GM12801 (cell line): ENCODE results near the gene ITIH6.

Experiments
- TF ChIP-seq, protein P1 (sequence below): IDR thresholded peaks from one replicate; pipeline ENCODE4 v1.5.1; 2011; ENCODE audit warnings: control low read depth; ENCODE audit not compliant: insufficient read length; ENCODE audit errors: extremely low read depth

The ITIH6 gene

DNA sequence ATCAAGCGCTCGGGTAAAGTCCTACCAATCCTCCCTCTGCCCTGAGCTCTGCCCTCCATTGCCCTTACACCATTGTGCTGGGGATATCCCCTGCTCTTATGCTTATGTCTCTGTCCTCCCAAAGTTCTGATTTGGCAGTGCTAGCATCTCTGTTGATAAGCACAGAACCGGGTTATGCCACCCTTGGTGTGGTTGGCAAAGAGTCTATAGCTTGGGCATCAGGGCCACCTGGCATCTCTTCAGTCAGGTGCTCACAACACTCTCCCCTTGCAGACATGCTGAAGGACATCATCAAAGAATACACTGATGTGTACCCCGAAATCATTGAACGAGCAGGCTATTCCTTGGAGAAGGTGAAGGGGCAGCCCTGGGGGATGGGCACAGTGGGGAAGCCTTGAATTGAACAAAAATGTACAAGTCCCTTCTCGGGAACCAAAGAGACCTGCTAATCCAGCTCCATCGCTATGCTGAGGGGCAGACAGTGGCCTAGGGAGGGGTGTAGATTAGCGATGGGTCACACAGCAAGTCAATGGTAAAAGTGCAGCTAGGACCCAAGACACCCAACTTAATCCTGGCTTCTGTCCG is 13.3 kb upstream of the ITIH6 start:
- TF ChIP-seq, protein P1, sequence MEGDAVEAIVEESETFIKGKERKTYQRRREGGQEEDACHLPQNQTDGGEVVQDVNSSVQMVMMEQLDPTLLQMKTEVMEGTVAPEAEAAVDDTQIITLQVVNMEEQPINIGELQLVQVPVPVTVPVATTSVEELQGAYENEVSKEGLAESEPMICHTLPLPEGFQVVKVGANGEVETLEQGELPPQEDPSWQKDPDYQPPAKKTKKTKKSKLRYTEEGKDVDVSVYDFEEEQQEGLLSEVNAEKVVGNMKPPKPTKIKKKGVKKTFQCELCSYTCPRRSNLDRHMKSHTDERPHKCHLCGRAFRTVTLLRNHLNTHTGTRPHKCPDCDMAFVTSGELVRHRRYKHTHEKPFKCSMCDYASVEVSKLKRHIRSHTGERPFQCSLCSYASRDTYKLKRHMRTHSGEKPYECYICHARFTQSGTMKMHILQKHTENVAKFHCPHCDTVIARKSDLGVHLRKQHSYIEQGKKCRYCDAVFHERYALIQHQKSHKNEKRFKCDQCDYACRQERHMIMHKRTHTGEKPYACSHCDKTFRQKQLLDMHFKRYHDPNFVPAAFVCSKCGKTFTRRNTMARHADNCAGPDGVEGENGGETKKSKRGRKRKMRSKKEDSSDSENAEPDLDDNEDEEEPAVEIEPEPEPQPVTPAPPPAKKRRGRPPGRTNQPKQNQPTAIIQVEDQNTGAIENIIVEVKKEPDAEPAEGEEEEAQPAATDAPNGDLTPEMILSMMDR = no peak

DNA sequence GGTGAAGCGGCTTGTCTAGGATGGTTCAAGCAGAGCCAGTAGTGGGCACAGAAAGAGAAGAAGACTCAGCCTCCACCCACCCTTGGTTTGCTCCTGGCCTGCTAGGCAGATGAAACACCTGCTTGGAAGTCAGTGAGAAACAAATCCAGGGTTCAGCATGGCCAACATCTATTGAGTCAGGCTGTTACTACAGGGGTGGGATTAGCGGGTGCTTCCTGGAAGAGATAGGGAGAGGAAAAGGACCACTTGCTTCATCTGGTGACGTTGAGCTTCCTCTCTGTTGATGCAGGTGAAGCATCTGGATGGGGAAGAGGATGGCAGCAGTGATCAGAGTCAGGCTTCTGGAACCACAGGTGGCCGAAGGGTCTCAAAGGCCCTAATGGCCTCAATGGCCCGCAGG is 12.5 kb upstream of the ITIH6 start:
- TF ChIP-seq, protein P1 = no peak

DNA sequence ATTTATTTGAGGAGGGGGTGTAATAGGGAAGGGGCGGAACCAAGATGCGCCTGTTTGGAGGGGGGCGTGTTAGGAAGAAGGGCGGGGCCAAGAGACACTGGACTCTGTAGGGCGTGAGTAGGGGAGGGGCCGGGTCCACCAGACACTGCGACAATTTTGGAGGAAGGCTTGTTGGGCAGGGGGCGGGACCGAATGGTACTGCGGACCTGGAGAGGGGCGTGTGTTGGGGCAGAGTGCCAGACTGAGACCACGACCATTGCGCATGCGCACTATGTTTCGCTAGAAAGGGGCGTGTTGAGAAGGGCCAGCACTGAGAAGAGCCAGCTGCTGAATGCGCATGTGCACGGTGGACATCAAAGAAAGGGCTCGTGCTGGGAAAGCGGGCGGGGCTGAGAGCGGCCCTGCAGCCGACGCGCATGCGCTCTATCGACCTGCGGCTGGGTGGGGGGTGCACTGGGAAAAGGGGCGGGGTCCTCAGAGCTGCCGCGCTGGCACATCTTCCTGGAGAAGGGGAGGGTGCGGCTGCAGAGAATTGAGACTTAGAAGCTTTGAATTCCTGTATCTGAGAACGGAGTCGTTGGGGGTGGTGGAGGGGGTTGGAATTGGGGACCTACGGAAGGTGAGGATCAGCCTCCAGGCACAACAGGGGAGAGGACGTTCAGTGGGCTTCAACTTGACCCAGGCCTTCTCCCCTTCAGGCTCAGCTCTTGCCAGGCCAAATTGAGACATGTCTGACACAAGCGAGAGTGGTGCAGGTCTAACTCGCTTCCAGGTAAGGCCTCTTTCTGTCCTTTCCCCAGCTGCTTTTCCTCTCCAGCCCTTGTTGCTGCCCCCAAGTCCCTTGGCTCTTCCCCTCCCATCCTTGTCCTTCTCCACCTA is 10.8 kb upstream of the ITIH6 start:
- TF ChIP-seq, protein P1 = no peak

DNA sequence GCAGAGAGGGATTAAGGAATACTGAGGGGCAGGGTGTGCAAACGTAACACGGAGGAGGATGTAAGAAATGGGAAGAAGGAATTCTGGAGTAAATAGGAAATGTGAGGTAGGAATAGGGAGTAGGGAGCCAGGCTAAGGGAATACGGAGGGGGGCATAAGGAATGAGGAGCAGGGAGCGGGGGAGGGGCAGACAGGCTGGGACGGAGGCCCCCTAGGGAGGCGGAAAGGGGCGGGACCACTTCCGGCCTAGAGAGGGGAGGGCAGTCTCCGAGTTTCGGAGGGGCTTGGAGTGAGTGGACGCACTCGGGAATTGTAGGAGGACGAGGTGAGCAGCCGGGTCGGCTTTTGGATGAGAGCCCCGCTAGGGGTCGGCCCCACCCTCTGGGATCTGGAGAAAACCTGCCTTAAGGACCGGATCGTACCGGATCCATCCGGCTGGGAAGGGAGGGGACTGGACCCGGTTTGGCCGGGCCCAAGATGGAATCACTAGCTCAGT is 10.1 kb upstream of the ITIH6 start:
- TF ChIP-seq, protein P1 = no peak

DNA sequence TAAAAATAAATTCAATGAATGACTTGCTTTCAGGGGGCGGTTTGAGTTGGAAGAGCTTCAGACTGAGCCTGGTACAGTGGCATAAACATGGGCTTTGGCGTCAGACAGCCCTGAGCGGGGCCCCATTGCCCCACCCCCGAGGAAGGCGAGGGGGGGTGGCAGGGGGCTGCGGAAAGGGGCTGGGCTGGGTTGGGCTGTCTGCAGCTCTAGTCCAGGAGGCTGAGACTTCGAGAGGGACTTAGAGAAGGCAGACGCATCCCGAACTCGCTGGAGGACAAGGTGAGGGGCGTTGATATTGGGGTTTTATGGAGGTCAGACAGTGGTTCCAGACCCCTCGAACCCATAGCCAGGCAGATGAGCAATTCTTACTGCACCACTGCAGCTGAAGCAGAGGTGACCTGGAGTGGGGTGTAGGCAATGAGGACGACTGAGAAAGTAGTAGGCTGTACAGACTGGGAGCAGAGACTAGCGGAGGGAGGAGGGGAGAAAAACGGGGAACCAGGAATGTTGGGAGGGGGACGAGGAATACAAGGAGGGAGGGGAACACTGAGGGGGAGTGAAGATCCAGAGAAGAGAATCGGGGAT is 9.6 kb upstream of the ITIH6 start, which contains the start of gene MAGED2:
MAGED2 (plus strand) TSS at position 222 of the 585 bp plus-strand sequence. CDS start 1,587 bp downstream, outside the sequence.
- TF ChIP-seq, protein P1 = no peak

DNA sequence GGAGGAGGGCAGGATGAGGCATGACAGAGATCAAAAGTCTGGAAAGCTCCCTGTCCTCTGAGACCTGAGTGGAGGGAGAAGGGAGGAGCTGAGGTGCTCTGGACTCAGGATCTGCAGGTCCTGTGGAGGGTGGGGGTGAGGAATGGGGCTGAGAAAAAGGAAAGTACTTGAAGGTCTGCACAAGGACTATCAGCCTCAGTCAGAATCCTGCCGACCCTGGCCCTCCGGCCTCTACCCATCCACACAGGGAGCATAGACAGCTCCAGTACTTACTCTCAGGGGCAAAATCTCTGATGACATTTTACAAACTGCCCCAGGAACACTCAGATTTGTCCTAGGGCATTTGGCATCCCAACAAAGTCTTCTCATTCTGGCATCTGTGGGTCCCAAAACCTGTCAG is 991 bp upstream of the ITIH6 start:
- TF ChIP-seq, protein P1 = no peak

DNA sequence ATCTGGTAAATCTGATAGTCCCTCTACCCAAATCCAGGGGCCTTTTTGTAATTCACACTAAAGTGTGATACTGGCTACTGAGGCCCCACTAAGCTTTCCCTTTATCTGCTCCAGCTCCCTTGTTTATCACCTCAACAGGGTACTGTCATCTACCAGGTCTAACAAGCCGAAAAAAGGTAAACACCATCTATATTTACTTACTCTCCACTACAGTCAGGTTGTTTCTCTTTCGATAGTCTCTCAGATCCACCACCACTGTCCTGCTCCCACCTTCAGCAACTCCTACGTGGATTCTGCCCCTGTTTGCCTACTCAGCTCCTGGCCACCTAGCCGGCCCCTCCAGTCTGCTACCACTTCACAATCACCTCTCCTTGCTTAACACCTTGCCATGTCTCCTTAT is 3.3 kb downstream of the ITIH6 start:
- TF ChIP-seq, protein P1 = no peak
